HG03565 (cell line): ENCODE results near the gene TRIM43.
"Not testable (repeated sequence)": the region's sequence is repeated elsewhere in the genome, so short reads cannot be mapped to it uniquely, and the experiment has no call there.

Experiments
- ATAC-seq: cut with Tn5 transposase; IDR thresholded peaks from one replicate; pipeline ENCODE4 v1.9.1; 2021; ENCODE audit warnings: mild to moderate bottlenecking, moderate library complexity; ENCODE audit not compliant: unreplicated experiment

TRIM43 gene

DNA sequence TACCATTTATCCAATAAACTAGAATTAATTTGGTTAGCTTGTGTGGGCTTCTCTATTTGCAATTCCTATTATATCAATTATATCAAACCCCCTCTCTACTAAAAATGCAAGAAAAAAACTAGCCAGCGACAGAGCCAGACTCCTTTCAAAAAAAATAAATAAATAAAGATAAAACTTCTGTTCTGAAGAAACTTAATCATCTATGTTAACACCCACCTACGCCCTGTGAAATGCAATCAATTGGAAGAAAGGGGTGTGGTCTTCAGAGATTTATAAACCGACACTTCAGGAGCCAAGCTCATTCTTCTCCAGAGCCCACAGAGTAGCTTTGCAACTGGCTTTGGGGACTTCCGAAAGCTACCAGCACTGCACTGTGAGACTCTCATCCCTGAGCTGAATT, at the start of gene TRIM43:
TRIM43 (plus strand) TSS at position 301 of the 400 bp plus-strand sequence. CDS start 2,023 bp downstream, outside the sequence.
- not testable (repeated sequence) for ATAC-seq

DNA sequence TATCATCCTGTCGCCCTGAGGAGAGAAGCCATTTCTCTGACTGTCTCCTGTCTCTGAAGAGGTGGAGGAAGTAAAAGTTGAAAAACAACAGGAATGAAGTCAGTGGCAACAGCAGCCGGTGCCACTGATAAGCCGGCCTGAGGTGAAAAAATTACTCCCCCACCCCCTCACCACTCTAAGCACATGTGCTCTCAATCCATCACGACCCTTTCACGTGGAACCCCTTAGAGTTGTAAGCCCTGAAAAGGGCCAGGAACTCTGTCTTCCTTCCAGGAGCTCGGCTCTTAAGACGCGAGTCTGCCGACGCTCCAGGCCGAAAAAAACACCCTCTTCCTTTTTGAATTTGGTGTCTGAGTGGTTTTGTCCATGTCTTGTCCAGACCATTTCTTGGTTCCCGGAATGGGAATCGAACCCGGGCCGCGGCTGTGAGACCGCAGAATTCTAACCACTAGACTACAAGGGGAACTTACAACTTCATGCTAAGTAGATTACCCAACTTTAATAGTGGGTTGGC, 40.7 kb upstream of the TRIM43 start:
- ATAC-seq, result no peak

- no peak for ATAC-seq
Observed at GRCh38 chr2:95552911-95553310, 38.9 kb upstream of the TRIM43 start.

GRCh38 chr2:95569170-95569569, 22.6 kb upstream of the TRIM43 start:
- no peak for ATAC-seq

- no peak for ATAC-seq
Observed at GRCh38 chr2:95573866-95574265, 17.9 kb upstream of the TRIM43 start.

GRCh38 chr2:95574506-95574905, 17.3 kb upstream of the TRIM43 start:
- ATAC-seq, result no peak

DNA sequence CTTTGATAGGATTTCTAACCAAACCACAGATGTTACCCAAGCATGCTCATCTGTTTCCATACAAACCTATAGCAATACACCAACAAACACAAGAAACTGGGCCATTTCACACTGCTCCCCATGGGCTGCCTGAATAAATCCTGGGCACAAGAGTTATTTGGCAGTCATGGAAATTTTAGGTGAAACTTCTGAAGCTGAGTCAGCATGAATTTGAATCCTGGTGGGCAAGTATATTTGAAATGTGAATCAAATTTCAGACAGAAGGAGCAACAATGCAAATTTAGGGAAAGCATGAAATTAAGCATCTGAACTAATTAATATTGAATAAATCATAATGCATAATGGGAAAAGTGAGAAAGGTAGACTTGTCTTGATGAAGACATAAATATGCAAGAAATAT, 15.9 kb upstream of the TRIM43 start:
- ATAC-seq, result no peak

DNA sequence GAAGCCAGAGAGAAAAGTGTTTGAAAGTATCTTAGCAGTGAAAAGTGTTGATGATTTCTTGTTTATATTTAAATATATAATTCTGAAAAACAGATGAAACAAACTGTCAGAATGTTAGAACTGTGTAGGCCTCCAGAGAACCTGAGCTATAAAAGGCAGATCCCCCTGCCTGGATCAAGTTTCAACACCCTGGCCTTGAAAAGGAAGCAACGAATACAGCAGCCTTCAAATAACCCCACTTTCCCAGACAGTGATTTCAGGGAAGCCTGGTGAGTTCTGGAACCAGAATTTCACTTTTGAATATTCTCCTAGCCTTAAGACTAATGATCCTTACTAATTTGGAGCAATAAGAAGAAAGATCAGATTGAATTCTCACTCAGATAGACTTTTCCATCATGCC, 13.3 kb upstream of the TRIM43 start:
- no peak for ATAC-seq

DNA sequence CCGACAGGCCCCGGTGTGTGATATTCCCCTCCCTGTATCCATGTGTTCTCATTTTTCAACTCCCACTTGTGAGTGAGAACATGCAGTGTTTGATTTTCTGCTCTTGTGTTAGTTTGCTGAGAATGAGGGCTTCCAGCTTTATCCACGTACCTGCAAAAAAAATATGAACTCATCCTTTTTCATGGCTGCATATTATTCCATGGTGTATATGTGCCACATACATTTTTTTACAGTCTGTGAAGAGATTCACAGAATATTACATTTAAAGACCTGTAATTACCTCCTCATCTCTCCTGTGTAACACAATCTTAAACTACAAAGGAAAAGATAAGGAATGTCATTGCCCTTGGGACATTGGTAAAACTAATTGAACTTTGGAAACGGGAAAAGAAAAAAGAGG, 8.3 kb upstream of the TRIM43 start:
- not testable (repeated sequence) for ATAC-seq

GRCh38 chr2:95584321-95584720, 7.5 kb upstream of the TRIM43 start:
- not testable (repeated sequence) for ATAC-seq

DNA sequence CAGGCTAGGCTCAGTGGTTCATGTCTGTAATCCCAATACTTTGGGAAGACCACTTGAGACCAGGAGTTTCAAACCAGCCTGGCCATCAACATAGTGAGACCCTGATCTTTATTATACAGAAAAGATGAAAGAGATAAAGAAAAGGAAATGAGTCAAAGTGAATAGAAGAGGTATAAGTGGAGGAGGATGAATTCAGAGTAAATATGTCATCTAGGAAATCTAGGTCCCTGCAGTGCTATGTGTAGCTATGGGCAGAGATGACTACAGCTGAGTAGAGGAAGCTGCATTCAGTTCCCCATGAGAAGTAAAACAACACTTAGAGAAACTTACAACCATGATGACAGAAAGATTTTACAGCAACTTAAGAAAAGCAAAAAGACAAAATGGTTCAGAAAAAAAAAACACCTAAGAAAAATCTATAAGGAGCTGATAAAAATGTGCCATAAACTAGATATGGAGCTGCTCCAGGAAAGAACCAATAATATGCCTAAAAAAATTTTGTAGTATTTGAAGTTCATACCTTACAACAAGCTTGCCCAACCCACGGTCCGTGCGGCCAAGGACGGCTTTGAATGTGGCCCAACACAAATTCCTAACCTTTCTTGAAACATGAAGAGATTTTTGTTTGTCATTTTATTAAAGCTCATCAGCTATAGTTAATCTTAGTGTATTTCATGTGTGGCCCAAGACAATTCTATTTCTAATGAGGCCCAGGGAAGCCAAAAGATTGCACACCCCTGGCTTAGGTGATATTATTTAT, 1.8 kb upstream of the TRIM43 start:
- ATAC-seq, result not testable (repeated sequence)

- ATAC-seq, result not testable (repeated sequence)
Observed at GRCh38 chr2:95592973-95593372, 1.2 kb downstream of the TRIM43 start.

DNA sequence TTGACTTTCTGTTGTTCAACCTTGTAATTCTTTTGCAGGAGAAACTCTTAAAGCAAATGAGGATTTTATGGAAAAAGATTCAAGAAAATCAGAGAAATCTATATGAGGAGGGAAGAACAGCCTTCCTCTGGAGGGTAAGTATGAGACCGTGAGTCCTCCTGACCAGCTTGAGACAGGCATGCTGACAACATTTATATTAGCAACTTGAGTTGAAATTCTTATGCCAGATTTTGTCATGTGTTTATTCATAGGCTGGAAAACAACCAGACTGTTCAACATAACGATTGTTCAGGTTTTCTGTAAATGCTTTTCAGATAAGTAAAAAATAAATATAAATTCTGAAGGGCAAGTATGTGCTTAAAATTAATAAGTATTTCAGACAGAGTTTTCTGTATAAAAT, 3.2 kb downstream of the TRIM43 start:
- not testable (repeated sequence) for ATAC-seq

- not testable (repeated sequence) for ATAC-seq
Observed at GRCh38 chr2:95601301-95601700, 9.5 kb downstream of the TRIM43 start.

GRCh38 chr2:95602146-95602545, 10.3 kb downstream of the TRIM43 start:
- ATAC-seq, result not testable (repeated sequence)

- ATAC-seq, result not testable (repeated sequence)
Observed at GRCh38 chr2:95608356-95608755, 16.6 kb downstream of the TRIM43 start.

DNA sequence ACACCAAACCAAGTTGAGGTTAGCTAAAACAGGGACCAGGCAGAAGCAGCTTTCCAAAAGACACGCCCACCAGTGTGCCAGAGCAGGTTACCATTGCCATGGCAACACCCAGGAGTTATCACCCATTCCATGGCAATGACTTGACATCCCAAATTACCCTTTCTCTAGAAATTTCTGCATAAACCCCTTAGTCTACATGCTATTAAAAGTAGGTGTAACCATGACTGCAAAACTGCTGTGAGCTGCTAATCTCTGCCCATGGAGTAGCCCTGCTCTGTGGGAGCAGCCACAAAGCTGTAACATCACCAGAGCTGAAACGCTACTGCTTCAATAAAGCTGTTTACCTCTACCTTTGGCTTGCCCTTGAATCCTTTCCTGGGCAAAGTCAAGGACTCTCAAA, 18.0 kb downstream of the TRIM43 start:
- not testable (repeated sequence) for ATAC-seq

DNA sequence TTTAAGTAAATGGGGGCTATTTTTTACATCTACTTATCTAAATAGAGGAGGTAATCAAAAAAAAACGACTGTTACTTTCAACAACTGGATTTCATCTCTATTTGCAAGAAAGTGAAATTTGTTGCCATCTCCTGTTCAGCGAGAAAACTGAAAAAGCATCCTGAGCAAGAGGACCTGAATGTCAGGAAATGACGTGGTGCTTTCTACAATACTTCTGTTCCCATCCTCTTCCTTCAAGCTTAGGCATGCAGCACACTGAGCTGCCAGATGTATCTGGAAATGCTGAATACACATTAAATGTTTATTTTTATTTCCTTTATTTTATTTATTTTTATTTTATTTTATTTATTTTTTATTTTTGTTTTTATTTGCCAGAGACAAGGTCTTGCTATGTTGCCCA, 21.2 kb downstream of the TRIM43 start:
- not testable (repeated sequence) for ATAC-seq

DNA sequence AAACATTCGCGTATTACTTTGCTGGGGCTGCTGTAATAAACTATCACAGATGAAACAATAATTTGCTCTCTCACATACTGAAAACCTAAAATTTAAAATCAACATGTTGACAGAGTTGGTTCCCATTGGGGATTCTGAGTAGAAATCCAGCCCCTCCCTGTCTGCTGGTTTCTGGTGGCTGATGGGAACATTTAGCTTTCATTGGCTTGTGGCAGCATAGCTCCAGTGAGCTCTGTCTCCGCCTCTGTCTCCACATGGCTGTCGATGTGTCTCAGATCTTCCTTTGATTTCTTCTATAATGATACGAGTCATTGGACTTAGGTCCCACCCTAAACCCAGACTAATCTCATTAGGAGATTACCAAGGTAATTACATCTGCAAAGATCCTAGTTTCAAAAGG, 30.9 kb downstream of the TRIM43 start:
- not testable (repeated sequence) for ATAC-seq

GRCh38 chr2:95630987-95631386, 39.2 kb downstream of the TRIM43 start:
- ATAC-seq, result not testable (repeated sequence)

DNA sequence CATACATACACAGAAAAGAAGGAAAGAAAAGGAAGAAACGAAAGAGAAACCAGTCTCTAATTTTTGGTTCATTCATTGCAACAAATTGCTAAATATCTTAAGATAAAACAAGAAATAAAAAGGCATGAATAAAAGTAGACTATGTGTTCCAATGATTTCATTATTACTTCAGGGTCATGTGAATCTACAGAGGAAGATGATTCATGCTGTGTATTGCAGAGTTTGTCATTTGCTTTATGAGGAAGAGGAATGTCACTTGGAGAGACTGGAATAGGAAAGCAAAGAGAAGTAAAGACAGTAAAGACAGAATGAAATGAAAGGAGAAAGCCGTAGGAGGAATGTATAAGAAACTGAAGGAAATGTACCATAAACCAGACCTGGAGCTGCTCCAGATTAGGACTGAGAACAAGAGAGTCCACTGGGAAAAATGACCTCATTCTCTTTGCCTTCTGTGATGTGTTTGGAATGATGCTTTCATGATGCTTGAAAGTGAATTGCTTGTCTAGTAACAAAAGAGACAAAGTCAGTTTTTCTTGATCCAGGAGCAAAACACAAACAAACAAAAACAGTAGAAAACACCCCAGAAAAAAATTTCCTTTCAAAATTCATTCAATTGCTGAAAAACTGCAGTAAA, 41.9 kb downstream of the TRIM43 start:
- ATAC-seq, result not testable (repeated sequence)
